H1 (cell line): Measurements from ENCODE around the gene RPL32. TPM values are rescaled to one million over a fixed set of nuclear protein-coding genes. Genes with fewer than 3 reads are reported as not detected.

Experiments
- CTCF ChIA-PET: fragments of 300-600 bp; sonication (Branson Sonifier 250); formaldehyde crosslinking; loops from one replicate; lab custom pipeline; 2021; ENCODE audit not compliant: partially characterized antibody; lab: Charles Lee
- POLR2A ChIA-PET: fragments of 300-600 bp; sonication (Branson Sonifier 250); formaldehyde crosslinking; loops from one replicate; lab custom pipeline; 2021; ENCODE audit warnings: inconsistent platforms; ENCODE audit not compliant: partially characterized antibody; lab: Charles Lee
- DNase-seq, 2 experiments: peaks; one replicate each; pipeline versions ENCODE4 v3.0.0 to v3.0.0-alpha.2; 2010 to 2022; ENCODE audit warnings: low spot score in 2 of 2, low read depth in 1 of 2, mixed read lengths in 1 of 2
- FAIRE-seq: peaks from 2 replicates; lab custom pipeline; 2011; peaks lifted over from hg19 to GRCh38; lab: Jason Lieb, UNC
- H2AFZ ChIP-seq: 2 replicates; pipeline ENCODE4 v1.8.1; 2012; ENCODE audit warnings: low read length, inconsistent platforms
- H2AK5ac ChIP-seq: 2 replicates; pipeline ENCODE4 v1.6.1; 2013; ENCODE audit warnings: low read depth, low read length
- H2BK120ac ChIP-seq: replicated peaks from 2 replicates; pipeline ENCODE3; 2013; ENCODE audit warnings: low read depth, low read length, inconsistent platforms
- H2BK12ac ChIP-seq: 2 replicates; pipeline ENCODE4 v1.6.1; 2013; ENCODE audit warnings: low read depth, low read length
- H2BK15ac ChIP-seq: 2 replicates; pipeline ENCODE4 v1.6.1; 2013; ENCODE audit warnings: low read length
- H2BK20ac ChIP-seq: 2 replicates; pipeline ENCODE4 v1.6.1; 2013; ENCODE audit warnings: low read length
- H2BK5ac ChIP-seq: 2 replicates; pipeline ENCODE4 v1.6.1; 2013; ENCODE audit warnings: low read depth, low read length
- H3K14ac ChIP-seq: 2 replicates; pipeline ENCODE4 v1.6.1; 2013; ENCODE audit warnings: inconsistent platforms; ENCODE audit not compliant: insufficient read length
- H3K18ac ChIP-seq: 2 replicates; pipeline ENCODE4 v1.6.1; 2013; ENCODE audit warnings: low read length; ENCODE audit errors: extremely low read depth
- H3K23ac ChIP-seq: 2 replicates; pipeline ENCODE4 v1.6.1; 2013; ENCODE audit warnings: inconsistent platforms; ENCODE audit not compliant: insufficient read length
- H3K23me2 ChIP-seq: 2 replicates; pipeline ENCODE4 v1.6.1; 2013; ENCODE audit warnings: low read depth, low read length
- H3K27ac ChIP-seq: 2 replicates; pipeline ENCODE4 v1.6.1; 2011; ENCODE audit warnings: low read depth, low read length, inconsistent platforms
- H3K27me3 ChIP-seq, 4 experiments: replicated peaks in 1 of 4; 1 replicate in 1 of 4; 2 replicates in 3 of 4; pipeline versions ENCODE4 v1.6.1 to v1.8.1; 2011 to 2013; ENCODE audit warnings: low read length in 3 of 4, mild to moderate bottlenecking in 3 of 4, inconsistent platforms in 2 of 4, mixed read lengths in 2 of 4, moderate library complexity in 1 of 4; ENCODE audit not compliant: control insufficient read depth in 3 of 4, insufficient read depth in 3 of 4; ENCODE audit errors: extremely low read depth in 1 of 4
- H3K36me3 ChIP-seq, 4 experiments: 2 replicates each; pipeline versions ENCODE4 v1.6.1 to v1.8.1; 2011 to 2013; ENCODE audit warnings: mild to moderate bottlenecking in 4 of 4, low read length in 3 of 4, moderate library complexity in 2 of 4, control low read depth in 1 of 4, inconsistent platforms in 1 of 4; ENCODE audit not compliant: insufficient read depth in 4 of 4, control insufficient read depth in 2 of 4
- H3K4ac ChIP-seq: replicated peaks from 2 replicates; pipeline ENCODE3; 2013; ENCODE audit warnings: low read length, low read depth, mixed read lengths, inconsistent platforms; ENCODE audit not compliant: insufficient read length
- H3K4me1 ChIP-seq, 4 experiments: replicated peaks in 1 of 4; 1 replicate in 1 of 4; 2 replicates in 3 of 4; pipeline versions ENCODE4 v1.6.1 to v1.8.1; 2011 to 2013; ENCODE audit warnings: low read length in 3 of 4, inconsistent platforms in 2 of 4, mixed read lengths in 1 of 4; ENCODE audit not compliant: insufficient read depth in 4 of 4, control insufficient read depth in 3 of 4
- H3K4me2 ChIP-seq, 2 experiments: 2 replicates each; pipeline versions ENCODE4 v1.6.1 to v1.8.1; 2011 to 2013; ENCODE audit warnings: low read depth in 2 of 2, low read length in 2 of 2, control low read depth in 1 of 2, inconsistent platforms in 1 of 2, mild to moderate bottlenecking in 1 of 2; ENCODE audit not compliant: insufficient read depth in 1 of 2
- H3K4me3 ChIP-seq, 4 experiments: fragments of 200-600, 300-600 bp in 1 of 4; sonication (generic), shearing (Covaris generic), sonication (Bioruptor Twin) in 1 of 4; 2 replicates each; pipeline versions ENCODE4 v1.5.1 to v1.8.1; 2011 to 2016; ENCODE audit warnings: low read length in 4 of 4, low read depth in 3 of 4, control low read depth in 2 of 4, inconsistent platforms in 2 of 4, mild to moderate bottlenecking in 2 of 4, mixed read lengths in 1 of 4, moderate library complexity in 1 of 4; ENCODE audit not compliant: insufficient read depth in 2 of 4; ENCODE audit errors: extremely low read depth in 1 of 4
- H3K56ac ChIP-seq: replicated peaks from 2 replicates; pipeline ENCODE3; 2013; ENCODE audit warnings: low read depth, mild to moderate bottlenecking, mixed read lengths, low read length, inconsistent platforms; ENCODE audit not compliant: insufficient read length
- H3K79me1 ChIP-seq: 2 replicates; pipeline ENCODE4 v1.6.1; 2013; ENCODE audit warnings: low read depth, low read length, control low read depth
- H3K79me2 ChIP-seq, 2 experiments: 2 replicates each; pipeline versions ENCODE4 v1.6.1 to v1.8.1; 2012 to 2013; ENCODE audit warnings: low read length in 2 of 2, mild to moderate bottlenecking in 2 of 2, inconsistent platforms in 1 of 2; ENCODE audit not compliant: insufficient read depth in 2 of 2, control insufficient read depth in 1 of 2
- H3K9ac ChIP-seq, 4 experiments: replicated peaks in 1 of 4; 1 replicate in 1 of 4; 2 replicates in 3 of 4; pipeline versions ENCODE4 v1.6.1 to v1.8.1; 2011 to 2013; ENCODE audit warnings: low read depth in 3 of 4, low read length in 3 of 4, control low read depth in 2 of 4, mild to moderate bottlenecking in 2 of 4, moderate library complexity in 2 of 4, inconsistent platforms in 1 of 4; ENCODE audit errors: extremely low read depth in 1 of 4
- H3K9me3 ChIP-seq, 2 experiments: 2 replicates each; pipeline versions ENCODE4 v1.6.1 to v1.8.1; 2012 to 2013; ENCODE audit warnings: mild to moderate bottlenecking in 2 of 2, moderate library complexity in 2 of 2, control low read depth in 1 of 2, inconsistent platforms in 1 of 2, low read depth in 1 of 2, low read length in 1 of 2, mixed read lengths in 1 of 2; ENCODE audit not compliant: insufficient read depth in 2 of 2
- H4K20me1 ChIP-seq, 2 experiments: replicated peaks in 1 of 2; 2 replicates each; pipeline versions ENCODE3 to v1.8.1; 2011 to 2013; ENCODE audit warnings: inconsistent platforms in 2 of 2, low read length in 2 of 2, mild to moderate bottlenecking in 1 of 2; ENCODE audit not compliant: insufficient read depth in 2 of 2, control insufficient read depth in 1 of 2
- H4K5ac ChIP-seq: 2 replicates; pipeline ENCODE4 v1.6.1; 2013; ENCODE audit warnings: low read length, low read depth, mixed read lengths, inconsistent platforms; ENCODE audit not compliant: insufficient read length
- H4K8ac ChIP-seq: 2 replicates; pipeline ENCODE4 v1.8.0; 2013; ENCODE audit warnings: mild to moderate bottlenecking, moderate library complexity, low read length, inconsistent platforms; ENCODE audit not compliant: insufficient read depth; ENCODE audit errors: extremely low read depth
- H4K91ac ChIP-seq: replicated peaks from 2 replicates; pipeline ENCODE3; 2013; ENCODE audit warnings: low read length, mixed read lengths, inconsistent platforms; ENCODE audit not compliant: insufficient read length
- BACH1 ChIP-seq: IDR thresholded peaks from 2 replicates; pipeline ENCODE4 v1.6.1; 2012; ENCODE audit warnings: low read length, improper control_type of control experiment
- HDAC6 ChIP-seq: IDR thresholded peaks from one replicate; pipeline ENCODE4 v1.7.1; 2012; ENCODE audit warnings: low read depth, mild to moderate bottlenecking, inconsistent platforms, low read length, moderate library complexity
- NRF1 ChIP-seq: IDR thresholded peaks from 2 replicates; pipeline ENCODE4 v1.6.1; 2011; ENCODE audit warnings: mild to moderate bottlenecking, low read depth, low read length, improper control_type of control experiment
- POLR2AphosphoS5 ChIP-seq: IDR thresholded peaks from 2 replicates; pipeline ENCODE4 v1.6.1; 2011; ENCODE audit warnings: low read depth, low read length
- POU5F1 ChIP-seq: IDR thresholded peaks from 2 replicates; pipeline ENCODE4 v1.6.1; 2011; ENCODE audit warnings: low read depth, mild to moderate bottlenecking, low read length, moderate library complexity
- RNF2 ChIP-seq: fragments of 200-900, 300-1000 bp; sonication (generic); IDR thresholded peaks from 2 replicates; pipeline ENCODE4 v1.7.1; 2016; ENCODE audit warnings: borderline replicate concordance, low read depth, mild to moderate bottlenecking, antibody characterized with exemption, low read length; ENCODE audit not compliant: poor library complexity, severe bottlenecking; ENCODE audit errors: missing control alignments
- RXRA ChIP-seq: IDR thresholded peaks from 2 replicates; pipeline ENCODE4 v1.6.1; 2011; ENCODE audit warnings: low read depth, mild to moderate bottlenecking, low read length, moderate library complexity; ENCODE audit not compliant: insufficient read depth
- SAP30 ChIP-seq: fragments of 300-600 bp; sonication (generic); IDR thresholded peaks from 2 replicates; pipeline ENCODE4 v1.7.1; 2012; ENCODE audit warnings: low read length, moderate library complexity, mild to moderate bottlenecking, inconsistent platforms; ENCODE audit not compliant: insufficient read depth, insufficient replicate concordance
- SIX5 ChIP-seq: IDR thresholded peaks from 2 replicates; pipeline ENCODE4 v1.6.1; 2011; ENCODE audit warnings: mild to moderate bottlenecking, low read depth, low read length
- TAF1 ChIP-seq: IDR thresholded peaks from 2 replicates; pipeline ENCODE4 v1.6.1; 2011; ENCODE audit warnings: mild to moderate bottlenecking, low read depth, low read length
- TEAD4 ChIP-seq: IDR thresholded peaks from 2 replicates; pipeline ENCODE4 v1.6.1; 2012; ENCODE audit warnings: low read depth, low read length, inconsistent platforms, mixed read lengths
- WGBS, 2 experiments: shearing (Covaris generic) in 1 of 2; methylation state at CpG; one replicate each; pipeline versions ENCODE4 v1.1.6 to v1.1.7; 2013 to 2015; ENCODE audit warnings: low lambda C conversion rate in 2 of 2, mixed read lengths in 2 of 2, inconsistent platforms in 1 of 2, low coverage in 1 of 2, missing lambda C conversion rate in 1 of 2; ENCODE audit not compliant: insufficient replicate concordance in 2 of 2, insufficient coverage in 1 of 2, insufficient read length in 1 of 2; ENCODE audit errors: extremely low coverage in 1 of 2, missing lambda C conversion rate in 1 of 2; 5-methylcytosine and 5-hydroxymethylcytosine counted together
- polyA plus RNA-seq, 7 experiments: library from polyadenylated mRNA; depleted of rRNA in 3 of 7; stranded (reverse) in 5 of 7; unstranded in 2 of 7; fragments of >200 nt in 5 of 7; fragments of 200-250 nt in 2 of 7; gene quantifications; 1 replicate in 5 of 7; 2 replicates in 1 of 7; 4 replicates in 1 of 7; pipeline versions ENCODE4 v1.2.1 to v1.2.3, GENCODE V29; 2011 to 2013; ENCODE audit warnings: missing spikeins in 2 of 7, mixed read lengths in 2 of 7
- total RNA-seq: library from RNA; stranded (reverse); fragmentation: NEBNext Ultra II Directional; extraction: Animal tissue kit (Norgen Biotek cat#: 25700); gene quantifications from 2 replicates; pipeline ENCODE4 v1.2.1, GENCODE V29; 2021

Gene RPL32
- total and polyA plus RNA-seq, 2 of the 8 experiments (the other 6 are each of a cell fraction or from before 2014, with no cell fraction given): 1,443 to 2,043 TPM

DNA sequence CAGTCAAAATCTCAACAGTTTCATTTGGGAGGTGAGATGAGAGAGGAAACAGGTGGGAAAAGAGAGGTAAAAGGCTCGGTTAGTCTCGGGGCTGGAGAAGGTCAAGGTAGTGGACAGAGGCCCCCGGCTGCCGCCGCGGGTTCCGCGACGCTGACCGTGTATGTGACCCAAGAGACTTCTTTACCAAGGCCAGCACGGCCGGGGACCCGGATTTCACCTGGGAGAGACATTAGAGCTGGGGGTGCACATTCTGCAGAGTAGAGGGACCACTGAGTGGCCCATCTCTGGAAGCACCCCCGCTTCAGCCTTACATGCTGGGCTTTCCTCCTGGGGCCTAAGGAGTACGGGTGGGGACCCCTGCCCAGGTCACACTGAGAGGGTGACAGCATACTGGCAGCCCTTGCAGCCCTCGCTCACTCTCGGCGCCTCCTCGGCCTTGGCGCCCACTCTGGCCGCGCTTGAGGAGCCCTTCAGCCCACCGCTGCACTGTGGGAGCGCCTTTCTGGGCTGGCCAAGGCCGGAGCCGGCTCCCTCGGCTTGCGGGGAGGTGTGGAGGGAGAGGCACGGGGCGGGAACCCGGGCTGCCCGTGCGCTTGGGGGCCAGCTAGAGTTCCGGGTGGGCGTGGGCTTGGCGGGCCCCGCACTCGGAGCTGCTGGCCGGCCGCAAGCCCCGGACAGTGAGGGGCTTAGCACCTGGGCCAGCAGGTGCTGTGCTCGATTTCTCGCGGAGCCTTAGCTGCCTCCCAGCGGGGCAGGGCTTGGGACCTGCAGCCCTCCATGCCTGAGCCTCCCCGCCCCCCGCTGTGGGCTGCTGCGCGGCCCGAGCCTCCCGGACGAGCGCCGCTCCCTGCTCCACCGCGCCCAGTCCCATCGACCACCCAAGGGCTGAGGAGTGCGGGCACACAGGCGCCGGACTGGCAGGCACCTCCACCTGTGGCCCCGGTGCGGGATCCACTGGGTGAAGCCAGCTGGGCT lies 41.3 kb upstream of the RPL32 start:
- Histone ChIP-seq H2AFZ (no peak overlapping the region), H3K79me2 (no peaks in the 10 kb centered on the region), H3K4ac (no peak overlapping the region), H2BK5ac (no peak overlapping the region), H4K8ac (no peak overlapping the region), H3K23me2 (no peaks in the 10 kb centered on the region), H2AK5ac (no peak overlapping the region), H2BK12ac (no peak overlapping the region), H3K4me1 (peaks cover 0 to 2% (median 2%) of the 10 kb centered on the region in 4 experiments; a peak in 2 of 7 replicates), H3K14ac (no peak overlapping the region), H3K27me3 (no peaks in the 10 kb centered on the region; a peak in 3 of 7 replicates), H2BK20ac (no peak overlapping the region), H3K27ac (no peak overlapping the region), H3K4me3 (no peak overlapping the region), H3K4me2 (no peak overlapping the region), H2BK15ac (no peak overlapping the region), H4K20me1 (no peaks in the 10 kb centered on the region), H3K79me1 (no peaks in the 10 kb centered on the region), H2BK120ac (no peak overlapping the region), H4K5ac (no peak overlapping the region), H3K9me3 (no peaks in the 10 kb centered on the region), H3K56ac (no peak overlapping the region), H3K36me3 (no peaks in the 10 kb centered on the region), H3K9ac (no peak overlapping the region), H3K18ac (no peak overlapping the region), H4K91ac (no peak overlapping the region), H3K23ac (no peak overlapping the region)
- DNase-seq (no peak), FAIRE-seq (no peak)
- CTCF ChIA-PET: interaction anchor here (0.9 to 21.3 kb wide), 7 partner anchors 7 to 95 kb away, joined by 3 to 353 read pairs (median 5); partner anchors contain the start of gene RPL32
- POLR2A ChIA-PET: interaction anchor here (1.2 to 3.0 kb wide), 4 partner anchors 13 to 50 kb away, joined by 4 to 9 read pairs (median 5); partner anchors contain the start of gene RPL32
- WGBS, 2 experiments: 93% methylated on average over 44 of the region's 62 CpGs; no CpG with 5 or more reads in 1 of the 2 experiments
- no peak for TF ChIP-seq RNF2
- no peak for TF ChIP-seq POU5F1
- no peak for TF ChIP-seq RXRA
- no peak for TF ChIP-seq BACH1
- no peak for TF ChIP-seq SAP30
- TF ChIP-seq TEAD4: no peak
- TF ChIP-seq TAF1: no peak
- no peak for TF ChIP-seq POLR2AphosphoS5
- no peak for TF ChIP-seq SIX5
- no peak for TF ChIP-seq HDAC6
- no peak for TF ChIP-seq NRF1
